CD14-positive monocyte (primary cell): Measurements from ENCODE around the gene CNTNAP2. TPM values are rescaled to one million over a fixed set of nuclear protein-coding genes. Genes with fewer than 3 reads are reported as not detected.

Source experiments
- DNase-seq, 3 donors: peaks; one replicate each; pipeline ENCODE4 v3.0.0-alpha.2; 2011 to 2022
- H2AFZ ChIP-seq: 2 replicates; pipeline ENCODE4 v1.6.0; 2012; ENCODE audit warnings: mild to moderate bottlenecking, low read depth, low read length, inconsistent platforms; ENCODE audit not compliant: insufficient read depth, poor library complexity, severe bottlenecking
- H3K27ac ChIP-seq, 2 donors: 1 replicate in 1 of 2; 2 replicates in 1 of 2; pipeline ENCODE4 v1.5.1; 2012 to 2013; ENCODE audit warnings: low read length in 2 of 2, control low read depth in 1 of 2, inconsistent platforms in 1 of 2, low read depth in 1 of 2, mild to moderate bottlenecking in 1 of 2
- H3K27me3 ChIP-seq, 2 donors: one replicate each; pipeline versions ENCODE4 v1.6.0 to v1.6.1; 2011 to 2013; ENCODE audit warnings: low read length in 2 of 2; ENCODE audit not compliant: control insufficient read depth in 2 of 2, insufficient read depth in 2 of 2
- H3K36me3 ChIP-seq, 2 donors: replicated peaks in 1 of 2; 1 replicate in 1 of 2; 2 replicates in 1 of 2; pipeline versions ENCODE4 v1.5.1 to v1.6.1; 2012 to 2013; ENCODE audit warnings: low read length in 2 of 2, control low read depth in 1 of 2, inconsistent platforms in 1 of 2, mild to moderate bottlenecking in 1 of 2; ENCODE audit not compliant: insufficient read depth in 2 of 2, control insufficient read depth in 1 of 2
- H3K4me1 ChIP-seq, 2 donors: 1 replicate in 1 of 2; 2 replicates in 1 of 2; pipeline versions ENCODE4 v1.5.1 to v1.6.1; 2012 to 2013; ENCODE audit warnings: low read length in 2 of 2, control low read depth in 1 of 2, inconsistent platforms in 1 of 2, mild to moderate bottlenecking in 1 of 2, moderate library complexity in 1 of 2; ENCODE audit not compliant: insufficient read depth in 2 of 2, control insufficient read depth in 1 of 2
- H3K4me2 ChIP-seq: replicated peaks from 2 replicates; pipeline ENCODE3; 2012; ENCODE audit warnings: low read length, moderate library complexity, mild to moderate bottlenecking; ENCODE audit not compliant: poor library complexity, severe bottlenecking; ENCODE audit errors: extremely low read depth
- H3K4me3 ChIP-seq, 3 experiments: fragments of 200-600 bp in 1 of 3; sonication (generic) in 1 of 3; replicated peaks in 1 of 3; 1 replicate in 2 of 3; 2 replicates in 1 of 3; pipeline ENCODE4 v1.5.1; 2011 to 2013; ENCODE audit warnings: low read length in 3 of 3, mild to moderate bottlenecking in 3 of 3, control low read depth in 2 of 3, low read depth in 2 of 3, inconsistent platforms in 1 of 3, moderate library complexity in 1 of 3
- H3K79me2 ChIP-seq: 2 replicates; pipeline ENCODE4 v1.6.0; 2012; ENCODE audit warnings: mild to moderate bottlenecking, control low read depth, inconsistent platforms, low read length, moderate library complexity; ENCODE audit not compliant: insufficient read depth
- H3K9ac ChIP-seq: 2 replicates; pipeline ENCODE4 v1.6.0; 2017; ENCODE audit warnings: low read length, mild to moderate bottlenecking; ENCODE audit not compliant: insufficient read depth, poor library complexity, severe bottlenecking
- H3K9me3 ChIP-seq, 2 donors: replicated peaks in 1 of 2; 1 replicate in 1 of 2; 2 replicates in 1 of 2; pipeline versions ENCODE4 v1.5.1 to v1.6.1; 2012 to 2013; ENCODE audit warnings: low read length in 2 of 2, control low read depth in 1 of 2; ENCODE audit not compliant: control insufficient read depth in 1 of 2, insufficient read depth in 1 of 2
- H4K20me1 ChIP-seq: 2 replicates; pipeline ENCODE4 v1.6.0; 2012; ENCODE audit warnings: mild to moderate bottlenecking, low read length, control low read depth, moderate library complexity; ENCODE audit not compliant: insufficient read depth
- H3K27ac Mint-ChIP-seq, 7 donors: one replicate each; pipeline ENCODE4 v1.8.0; 2020; ENCODE audit warnings: mild to moderate bottlenecking in 7 of 7, mixed read lengths in 7 of 7, moderate library complexity in 6 of 7, inconsistent platforms in 2 of 7
- H3K27me3 Mint-ChIP-seq, 3 donors: one replicate each; pipeline ENCODE4 v1.8.0; 2021 to 2022; ENCODE audit warnings: low read depth in 3 of 3, mild to moderate bottlenecking in 3 of 3, mixed read lengths in 3 of 3, moderate library complexity in 3 of 3, inconsistent platforms in 1 of 3
- H3K36me3 Mint-ChIP-seq, 2 donors: one replicate each; pipeline ENCODE4 v1.8.0; 2020; ENCODE audit warnings: mixed read lengths in 2 of 2, inconsistent platforms in 1 of 2, mild to moderate bottlenecking in 1 of 2
- H3K4me1 Mint-ChIP-seq: one replicate; pipeline ENCODE4 v1.8.0; 2020; ENCODE audit warnings: mild to moderate bottlenecking, mixed read lengths
- H3K4me3 Mint-ChIP-seq, 2 donors: one replicate each; pipeline ENCODE4 v1.8.0; 2020; ENCODE audit warnings: mild to moderate bottlenecking in 2 of 2, mixed read lengths in 2 of 2, moderate library complexity in 1 of 2
- H3K9me3 Mint-ChIP-seq, 7 donors: one replicate each; pipeline ENCODE4 v1.8.0; 2020 to 2022; ENCODE audit warnings: mixed read lengths in 7 of 7, mild to moderate bottlenecking in 6 of 7, moderate library complexity in 6 of 7, inconsistent platforms in 2 of 7
- CTCF ChIP-seq: fragments of 200-600 bp; IDR thresholded peaks from one replicate; pipeline ENCODE4 v1.8.0; 2022; ENCODE audit warnings: antibody characterized with exemption, mild to moderate bottlenecking
- WGBS: methylation state at CpG from one replicate; pipeline ENCODE4 v1.1.5; 2013; ENCODE audit warnings: missing lambda C conversion rate; ENCODE audit not compliant: insufficient coverage; 5-methylcytosine and 5-hydroxymethylcytosine counted together
- intact Hi-C, 2 donors: fragments of 100-400 bp; cut with micrococcal nuclease; formaldehyde crosslinking; loops; one replicate each; pipeline versions ENCODE4 v1.15.0 to v1.15.1; 2023
- polyA plus RNA-seq, 3 donors: library from polyadenylated mRNA; depleted of rRNA in 1 of 3; unstranded in 2 of 3; stranded (reverse) in 1 of 3; fragments of 300-500 nt in 2 of 3; fragments of >200 nt in 1 of 3; fragmentation: Illumina TruSeq in 2 of 3; gene quantifications; 1 replicate in 2 of 3; 2 replicates in 1 of 3; pipeline ENCODE4 v1.2.3, GENCODE V29; 2012 to 2021

CNTNAP2 gene
- polyA plus RNA-seq, 3 donors, result 0.01 TPM; not detected in 2

- Histone ChIP-seq H3K4me1 (no peaks in the 10 kb centered on the region), H3K27me3 (no peaks in the 10 kb centered on the region), H3K79me2 (no peaks in the 10 kb centered on the region), H3K4me2 (no peak overlapping the region), H3K9me3 (peaks cover 10 to 23% of the 10 kb centered on the region in 2 donors), H3K27ac (no peak overlapping the region), H2AFZ (no peak overlapping the region), H3K9ac (no peak overlapping the region), H3K4me3 (no peak overlapping the region), H4K20me1 (no peaks in the 10 kb centered on the region), H3K36me3 (no peaks in the 10 kb centered on the region)
- intact Hi-C loops, result no loop called here
- Mint-ChIP-seq H3K27ac (no peak overlapping the region), H3K9me3 (peaks cover 0 to 21% (median 14%) of the 10 kb centered on the region in 7 donors), H3K4me1 (no peaks in the 10 kb centered on the region), H3K36me3 (no peaks in the 10 kb centered on the region), H3K4me3 (no peak overlapping the region), H3K27me3 (peaks cover 0 to 3% (median 0%) of the 10 kb centered on the region in 3 donors)
- no peak for TF ChIP-seq CTCF
- no peak for DNase-seq
- WGBS, result 100% methylated on average over 4 of the region's 6 CpGs
These were observed 2326.3 kb downstream of the CNTNAP2 start for GRCh38 chr7:148442933-148443332.

GRCh38 chr7:148445260-148446044, 2328.9 kb downstream of the CNTNAP2 start:
- DNase-seq, result no peak
- no peak for TF ChIP-seq CTCF
- Histone ChIP-seq H3K4me2 (no peak overlapping the region), H3K36me3 (no peaks in the 10 kb centered on the region), H3K27me3 (no peaks in the 10 kb centered on the region), H3K27ac (no peak overlapping the region), H3K4me3 (no peak overlapping the region), H2AFZ (no peak overlapping the region), H3K9ac (no peak overlapping the region), H3K9me3 (peaks cover 10 to 23% of the 10 kb centered on the region in 2 donors), H3K79me2 (no peaks in the 10 kb centered on the region), H4K20me1 (no peaks in the 10 kb centered on the region), H3K4me1 (no peaks in the 10 kb centered on the region)
- H3K27me3 Mint-ChIP-seq, result no peaks in the 10 kb centered on the region
- intact Hi-C loops, result no loop called here
- peaks cover 3 to 24% (median 14%) of the 10 kb centered on the region in 7 donors for H3K9me3 Mint-ChIP-seq
- no peaks in the 10 kb centered on the region for H3K4me1 Mint-ChIP-seq
- no peak overlapping the region for H3K27ac Mint-ChIP-seq
- 97% methylated on average over 41 of the region's 42 CpGs for whole genome bisulfite sequencing
- H3K4me3 Mint-ChIP-seq, result no peak overlapping the region
- H3K36me3 Mint-ChIP-seq, result no peaks in the 10 kb centered on the region
